Measurements from ENCODE around the gene SPOCK3. TPM values are rescaled to one million over a fixed set of nuclear protein-coding genes. Genes with fewer than 3 reads are reported as not detected.

Gene SPOCK3
- total and polyA plus RNA-seq, 4 donors = 0.08 to 0.42 (median 0.24) TPM

GRCh38 chr4:167216783-167217182, 17.5 kb downstream of the SPOCK3 start:
- WGBS = 66% methylated on average over 2 of the region's 2 CpGs
- Histone ChIP-seq H3K27ac (ENCODE audit: low read depth in 1 of 2, low read length in 2 of 2) (no peak overlapping the region), H3K9me3 (ENCODE audit: control insufficient read depth in 4 of 4, low read length in 3 of 4) (no peaks in the 10 kb centered on the region), H3K4me1 (ENCODE audit: control insufficient read depth in 4 of 4, insufficient read depth in 4 of 4, low read length in 3 of 4) (no peaks in the 10 kb centered on the region), H3K27me3 (ENCODE audit: control insufficient read depth in 4 of 4, insufficient read depth in 4 of 4, low read length in 3 of 4) (no peaks in the 10 kb centered on the region), H3K36me3 (ENCODE audit: control insufficient read depth in 4 of 4, insufficient read depth in 3 of 4, low read depth in 1 of 4, low read length in 3 of 4) (no peaks in the 10 kb centered on the region), H3K4me3 (ENCODE audit: low read depth in 1 of 3, low read length in 3 of 3) (no peak overlapping the region), H3K9ac (ENCODE audit: low read depth in 1 of 2, low read length in 2 of 2) (no peak overlapping the region)
- no peak for TF ChIP-seq HNF4A (conservative IDR thresholded peaks at IDR 0.05)
- no peak for TF ChIP-seq RAD21 (IDR thresholded peaks at IDR 0.05)
- TF ChIP-seq SP1 (IDR thresholded peaks at IDR 0.05) = no peak
- no peak for TF ChIP-seq CTCF (IDR thresholded peaks at IDR 0.05; ENCODE audit: low read depth, low read length, missing input control)
- no peak for TF ChIP-seq ATF3 (IDR thresholded peaks at IDR 0.05)
- TF ChIP-seq REST (IDR thresholded peaks at IDR 0.05) = no peak
- no peak for TF ChIP-seq GABPA (IDR thresholded peaks at IDR 0.05 in 1 of 2, conservative IDR thresholded peaks at IDR 0.05 in 1 of 2)
- TF ChIP-seq TAF1 (conservative IDR thresholded peaks at IDR 0.05) = no peak
- no peak for TF ChIP-seq EGR1 (IDR thresholded peaks at IDR 0.05; ENCODE audit: low read depth in 2 of 2)
- TF ChIP-seq HNF4G (IDR thresholded peaks at IDR 0.05) = no peak
- TF ChIP-seq RXRA (IDR thresholded peaks at IDR 0.05) = no peak
- no peak for TF ChIP-seq NR2F2 (IDR thresholded peaks at IDR 0.05)
- no peak for TF ChIP-seq JUND (IDR thresholded peaks at IDR 0.05)
- TF ChIP-seq MAX (IDR thresholded peaks at IDR 0.05) = no peak
- no peak for TF ChIP-seq ZBTB33 (IDR thresholded peaks at IDR 0.05)
- TF ChIP-seq FOXA2 (IDR thresholded peaks at IDR 0.05) = no peak
- no peak for TF ChIP-seq YY1 (IDR thresholded peaks at IDR 0.05)
- no peak for TF ChIP-seq FOXA1 (IDR thresholded peaks at IDR 0.05)
- no peak for DNase-seq (ENCODE audit: low spot score)

All from liver (tissue), 9 donors.